WERI-Rb-1 (cell line): ENCODE measurements around the gene SERBP1.

Experiments
- DNase-seq: peaks from one replicate; pipeline ENCODE4 v3.0.0-alpha.2; 2020
- H3K27ac ChIP-seq: fragments of 250-450 bp; sonication (Bioruptor Pico); 2 replicates; pipeline ENCODE4 v1.5.1; 2020; ENCODE audit warnings: mild to moderate bottlenecking, moderate library complexity
- H3K27me3 ChIP-seq: fragments of 250-450 bp; sonication (Bioruptor Pico); 2 replicates; pipeline ENCODE4 v1.5.1; 2021; ENCODE audit warnings: mild to moderate bottlenecking, low read depth, moderate library complexity; ENCODE audit not compliant: insufficient read depth, severe bottlenecking
- H3K36me3 ChIP-seq: fragments of 250-450 bp; sonication (Bioruptor Pico); 2 replicates; pipeline ENCODE4 v1.5.1; 2020; ENCODE audit warnings: mild to moderate bottlenecking, moderate library complexity
- H3K4me3 ChIP-seq: 2 replicates; pipeline ENCODE4 v1.5.1; 2011; ENCODE audit warnings: low read depth, mild to moderate bottlenecking, control low read depth, low read length
- H3K9me3 ChIP-seq: fragments of 250-450 bp; sonication (Bioruptor Pico); 2 replicates; pipeline ENCODE4 v1.5.1; 2021; ENCODE audit warnings: mild to moderate bottlenecking, moderate library complexity; ENCODE audit not compliant: severe bottlenecking
- TF ChIP-seq, protein P1 (sequence below): IDR thresholded peaks from 2 replicates; pipeline ENCODE4 v1.5.1; 2011; ENCODE audit warnings: low read depth, mild to moderate bottlenecking, control low read depth, inconsistent platforms, low read length

The SERBP1 gene

DNA sequence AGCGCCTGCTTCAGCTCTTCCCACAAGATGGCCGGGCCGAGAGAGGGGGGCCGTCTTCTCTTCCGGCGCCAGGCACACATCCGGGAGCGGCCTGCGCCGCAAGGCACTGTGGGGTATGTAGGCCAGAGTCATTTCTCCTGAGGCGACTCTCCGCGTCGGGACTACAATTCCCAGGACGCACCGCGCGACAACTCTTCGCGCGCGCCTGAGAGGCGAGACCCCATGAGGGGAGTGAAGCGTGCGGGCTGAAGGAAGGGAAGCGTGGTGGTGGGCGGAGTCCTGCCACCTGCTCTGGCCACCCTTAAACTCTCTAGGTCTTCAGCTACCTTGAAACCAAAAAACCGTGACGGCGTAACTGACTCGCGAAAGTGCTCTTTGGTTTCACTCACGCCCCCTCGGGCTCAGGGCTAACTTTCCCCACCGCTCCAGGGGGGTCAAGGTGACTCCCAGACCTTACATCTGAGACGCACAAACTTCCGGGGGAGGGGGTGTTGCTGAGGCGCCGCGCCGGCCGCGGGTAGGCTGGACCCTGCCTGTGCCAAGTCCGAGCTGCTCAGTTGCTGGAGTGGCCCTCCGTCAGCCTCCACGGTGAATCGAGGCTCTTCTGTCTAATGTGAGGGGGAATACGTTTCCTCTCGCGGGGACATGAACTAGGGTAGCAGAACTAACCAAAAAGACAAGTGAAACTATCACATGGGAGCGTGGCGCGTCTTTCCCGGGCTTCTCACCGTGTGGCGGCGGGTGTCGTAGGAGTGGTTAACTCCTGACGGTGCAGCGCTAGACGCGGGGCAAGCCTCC is at the start of gene SERBP1:
Gene SERBP1, minus strand, starts transcription at position 45 of the 798 bp plus-strand sequence. CDS start 102 bp downstream, outside the sequence.
- peak; percentile 97 for DNase-seq
- TF ChIP-seq, protein P1, sequence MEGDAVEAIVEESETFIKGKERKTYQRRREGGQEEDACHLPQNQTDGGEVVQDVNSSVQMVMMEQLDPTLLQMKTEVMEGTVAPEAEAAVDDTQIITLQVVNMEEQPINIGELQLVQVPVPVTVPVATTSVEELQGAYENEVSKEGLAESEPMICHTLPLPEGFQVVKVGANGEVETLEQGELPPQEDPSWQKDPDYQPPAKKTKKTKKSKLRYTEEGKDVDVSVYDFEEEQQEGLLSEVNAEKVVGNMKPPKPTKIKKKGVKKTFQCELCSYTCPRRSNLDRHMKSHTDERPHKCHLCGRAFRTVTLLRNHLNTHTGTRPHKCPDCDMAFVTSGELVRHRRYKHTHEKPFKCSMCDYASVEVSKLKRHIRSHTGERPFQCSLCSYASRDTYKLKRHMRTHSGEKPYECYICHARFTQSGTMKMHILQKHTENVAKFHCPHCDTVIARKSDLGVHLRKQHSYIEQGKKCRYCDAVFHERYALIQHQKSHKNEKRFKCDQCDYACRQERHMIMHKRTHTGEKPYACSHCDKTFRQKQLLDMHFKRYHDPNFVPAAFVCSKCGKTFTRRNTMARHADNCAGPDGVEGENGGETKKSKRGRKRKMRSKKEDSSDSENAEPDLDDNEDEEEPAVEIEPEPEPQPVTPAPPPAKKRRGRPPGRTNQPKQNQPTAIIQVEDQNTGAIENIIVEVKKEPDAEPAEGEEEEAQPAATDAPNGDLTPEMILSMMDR: no peak
- H3K4me3 ChIP-seq: peak within 1 kb of the TSS; percentile 70
- H3K36me3 ChIP-seq: peaks cover 38% of the 10 kb centered on the region
- no peaks in the 10 kb centered on the region for H3K27me3 ChIP-seq
- H3K27ac ChIP-seq: peak within 1 kb of the TSS; percentile 89
- H3K9me3 ChIP-seq: no peaks in the 10 kb centered on the region

DNA sequence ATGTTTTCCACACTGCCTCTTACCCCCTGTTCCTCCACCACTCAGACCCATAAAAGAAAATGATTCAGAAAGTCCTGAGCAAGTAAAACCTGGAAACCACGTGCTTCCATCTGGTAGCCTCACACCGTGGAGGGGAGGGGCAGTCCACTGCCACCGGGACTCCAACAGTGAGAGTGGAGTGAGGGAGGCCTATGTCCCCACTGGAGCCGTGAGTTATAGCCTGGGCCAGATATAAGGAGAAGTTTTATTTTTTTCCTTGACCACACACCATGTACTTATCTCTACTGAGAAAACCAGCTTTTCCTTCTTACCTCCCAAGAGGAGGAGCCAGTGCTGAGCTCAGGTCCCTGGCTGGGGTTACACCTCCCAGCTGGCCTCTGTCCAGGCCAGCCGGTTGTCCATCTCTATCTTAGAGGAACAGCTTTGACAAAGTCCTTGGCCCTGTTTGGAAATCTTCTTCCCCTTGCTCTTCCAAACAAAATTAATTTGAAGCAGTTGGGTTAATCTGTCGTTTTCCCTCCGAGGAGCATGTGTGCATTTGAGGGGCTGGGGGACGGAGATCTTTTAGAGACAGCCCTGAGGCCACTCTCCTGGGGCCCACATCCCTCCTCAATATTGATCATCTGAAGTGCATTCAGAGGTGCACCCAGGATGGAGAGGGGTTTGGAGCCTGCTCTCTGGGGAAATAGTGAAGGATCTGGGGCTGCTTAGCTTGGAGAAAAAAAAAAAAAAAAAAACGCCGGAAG is 49.1 kb upstream of the SERBP1 start:
- Histone ChIP-seq H3K27ac (no peak overlapping the region), H3K9me3 (no peaks in the 10 kb centered on the region), H3K36me3 (no peaks in the 10 kb centered on the region), H3K27me3 (no peaks in the 10 kb centered on the region), H3K4me3 (no peak overlapping the region)
- TF ChIP-seq, protein P1: no peak
- no peak for DNase-seq

- TF ChIP-seq, protein P1: no peak
- Histone ChIP-seq H3K4me3 (no peak overlapping the region), H3K27me3 (no peaks in the 10 kb centered on the region), H3K27ac (no peak overlapping the region), H3K36me3 (no peaks in the 10 kb centered on the region), H3K9me3 (no peaks in the 10 kb centered on the region)
- DNase-seq: no peak
These were observed 46.7 kb upstream of the SERBP1 start for GRCh38 chr1:67476906-67477305.

- DNase-seq: no peak
- H3K36me3 ChIP-seq: no peaks in the 10 kb centered on the region
- TF ChIP-seq, protein P1: no peak
- no peak overlapping the region for H3K27ac ChIP-seq
- no peak overlapping the region for H3K4me3 ChIP-seq
- no peaks in the 10 kb centered on the region for H3K27me3 ChIP-seq
- no peaks in the 10 kb centered on the region for H3K9me3 ChIP-seq
These were observed 45.8 kb upstream of the SERBP1 start for GRCh38 chr1:67476006-67476482.

DNA sequence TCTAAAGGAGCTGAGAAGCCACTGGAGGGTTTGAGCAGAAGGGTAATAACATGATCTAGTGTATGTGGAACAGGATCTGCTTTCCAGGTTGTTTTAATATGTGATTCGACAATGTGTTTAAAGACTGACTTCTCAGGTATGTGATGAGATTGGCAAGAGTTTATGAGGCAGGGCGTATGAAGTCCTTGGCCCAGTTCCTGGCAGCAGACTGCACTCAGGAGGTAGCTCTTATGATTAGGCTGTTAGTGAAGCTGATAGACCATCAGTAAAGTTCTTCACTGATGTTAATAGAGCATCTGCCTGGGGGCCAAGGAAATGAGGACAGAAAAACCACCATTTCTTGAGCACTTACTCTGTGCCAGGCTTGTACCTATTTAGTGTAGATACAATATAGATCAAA is 41.9 kb upstream of the SERBP1 start:
- H3K36me3 ChIP-seq: no peaks in the 10 kb centered on the region
- TF ChIP-seq, protein P1: no peak
- H3K27ac ChIP-seq: no peak overlapping the region
- H3K27me3 ChIP-seq: no peaks in the 10 kb centered on the region
- H3K4me3 ChIP-seq: no peak overlapping the region
- no peaks in the 10 kb centered on the region for H3K9me3 ChIP-seq
- no peak for DNase-seq
